Skin of body (tissue), 2 donors: ENCODE measurements around the gene BNC2. TPM values are rescaled to one million over a fixed set of nuclear protein-coding genes. Genes with fewer than 3 reads are reported as not detected.
A peak's percentile ranks its signal among the peaks of the same experiment; 100 is the strongest.
"Not testable (repeated sequence)": the region's sequence is repeated elsewhere in the genome, so short reads cannot be mapped to it uniquely, and the experiment has no call there.

Experiments
- DNase-seq: peaks from one replicate; lab custom pipeline; 2025; lab: John Stamatoyannopoulos, UW
- total RNA-seq: library from RNA; depleted of rRNA; stranded (reverse); fragments of >200 nt; gene quantifications from one replicate; pipeline ENCODE4 v1.2.3, GENCODE V29; 2014

BNC2 gene, protein sequence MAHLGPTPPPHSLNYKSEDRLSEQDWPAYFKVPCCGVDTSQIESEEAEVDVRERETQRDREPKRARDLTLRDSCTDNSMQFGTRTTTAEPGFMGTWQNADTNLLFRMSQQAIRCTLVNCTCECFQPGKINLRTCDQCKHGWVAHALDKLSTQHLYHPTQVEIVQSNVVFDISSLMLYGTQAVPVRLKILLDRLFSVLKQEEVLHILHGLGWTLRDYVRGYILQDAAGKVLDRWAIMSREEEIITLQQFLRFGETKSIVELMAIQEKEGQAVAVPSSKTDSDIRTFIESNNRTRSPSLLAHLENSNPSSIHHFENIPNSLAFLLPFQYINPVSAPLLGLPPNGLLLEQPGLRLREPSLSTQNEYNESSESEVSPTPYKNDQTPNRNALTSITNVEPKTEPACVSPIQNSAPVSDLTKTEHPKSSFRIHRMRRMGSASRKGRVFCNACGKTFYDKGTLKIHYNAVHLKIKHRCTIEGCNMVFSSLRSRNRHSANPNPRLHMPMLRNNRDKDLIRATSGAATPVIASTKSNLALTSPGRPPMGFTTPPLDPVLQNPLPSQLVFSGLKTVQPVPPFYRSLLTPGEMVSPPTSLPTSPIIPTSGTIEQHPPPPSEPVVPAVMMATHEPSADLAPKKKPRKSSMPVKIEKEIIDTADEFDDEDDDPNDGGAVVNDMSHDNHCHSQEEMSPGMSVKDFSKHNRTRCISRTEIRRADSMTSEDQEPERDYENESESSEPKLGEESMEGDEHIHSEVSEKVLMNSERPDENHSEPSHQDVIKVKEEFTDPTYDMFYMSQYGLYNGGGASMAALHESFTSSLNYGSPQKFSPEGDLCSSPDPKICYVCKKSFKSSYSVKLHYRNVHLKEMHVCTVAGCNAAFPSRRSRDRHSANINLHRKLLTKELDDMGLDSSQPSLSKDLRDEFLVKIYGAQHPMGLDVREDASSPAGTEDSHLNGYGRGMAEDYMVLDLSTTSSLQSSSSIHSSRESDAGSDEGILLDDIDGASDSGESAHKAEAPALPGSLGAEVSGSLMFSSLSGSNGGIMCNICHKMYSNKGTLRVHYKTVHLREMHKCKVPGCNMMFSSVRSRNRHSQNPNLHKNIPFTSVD
- 30.8 TPM for total RNA-seq

DNA sequence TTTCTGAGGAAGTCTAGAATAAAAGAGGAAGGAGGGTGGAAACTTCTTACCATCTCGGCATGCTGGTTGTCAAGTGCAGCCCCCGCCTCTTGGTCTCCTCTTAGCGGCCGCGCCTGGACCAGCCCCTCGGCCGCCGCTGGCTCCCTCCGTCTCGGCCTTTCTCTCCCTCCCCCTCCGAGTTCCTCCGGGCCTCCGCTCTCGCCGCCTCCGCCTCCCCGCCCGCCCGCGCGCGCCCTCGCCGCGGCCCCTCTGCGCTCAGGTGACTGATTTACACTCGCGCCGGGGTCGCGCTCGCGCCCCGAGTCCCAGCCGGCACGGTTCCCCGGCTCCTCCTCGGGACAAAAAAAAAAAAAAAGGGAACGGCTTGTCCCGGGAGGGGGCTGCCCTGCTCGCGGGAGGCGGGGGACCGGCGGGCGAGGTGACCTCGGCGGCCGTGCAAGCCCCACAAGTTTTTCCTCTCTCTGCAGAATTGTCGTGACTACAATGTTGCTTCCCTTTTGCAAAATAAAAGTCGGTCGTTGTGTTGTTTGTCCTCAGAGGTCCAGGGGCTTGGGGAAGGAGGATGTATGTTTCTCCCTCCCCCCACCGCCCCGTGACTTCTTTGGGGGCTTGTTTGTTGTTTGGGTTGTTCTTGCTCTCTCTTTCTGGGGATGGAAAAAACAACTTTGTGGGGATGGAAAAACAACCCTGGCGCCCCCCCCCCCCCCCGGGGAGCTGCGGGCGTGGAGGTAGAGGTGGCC lies at the start of gene BNC2:
BNC2 (minus strand) TSS at position 75 of the 740 bp plus-strand sequence; CDS start at position 53, 22 bp downstream.
- peak; percentile 48 for DNase-seq

DNA sequence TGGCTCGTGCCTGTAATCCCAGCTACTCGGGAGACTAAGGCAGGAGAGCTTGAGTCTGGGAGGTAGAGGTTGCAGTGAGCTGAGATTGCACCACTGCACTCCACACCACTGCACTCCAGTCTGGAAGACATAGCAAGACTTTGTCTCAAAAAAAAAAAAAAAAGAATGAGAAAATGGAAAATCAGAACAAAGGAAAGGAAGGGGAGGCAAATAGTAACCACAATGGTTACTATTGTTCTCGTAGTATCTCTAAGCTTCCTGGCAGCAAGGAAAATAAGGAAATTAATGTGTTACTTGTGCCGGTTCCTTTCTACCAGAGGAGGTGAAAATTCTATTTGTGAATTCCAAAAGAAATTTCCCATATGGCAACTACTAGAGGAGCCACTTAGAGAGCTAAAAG lies 48.5 kb upstream of the BNC2 start:
- DNase-seq: no peak

DNA sequence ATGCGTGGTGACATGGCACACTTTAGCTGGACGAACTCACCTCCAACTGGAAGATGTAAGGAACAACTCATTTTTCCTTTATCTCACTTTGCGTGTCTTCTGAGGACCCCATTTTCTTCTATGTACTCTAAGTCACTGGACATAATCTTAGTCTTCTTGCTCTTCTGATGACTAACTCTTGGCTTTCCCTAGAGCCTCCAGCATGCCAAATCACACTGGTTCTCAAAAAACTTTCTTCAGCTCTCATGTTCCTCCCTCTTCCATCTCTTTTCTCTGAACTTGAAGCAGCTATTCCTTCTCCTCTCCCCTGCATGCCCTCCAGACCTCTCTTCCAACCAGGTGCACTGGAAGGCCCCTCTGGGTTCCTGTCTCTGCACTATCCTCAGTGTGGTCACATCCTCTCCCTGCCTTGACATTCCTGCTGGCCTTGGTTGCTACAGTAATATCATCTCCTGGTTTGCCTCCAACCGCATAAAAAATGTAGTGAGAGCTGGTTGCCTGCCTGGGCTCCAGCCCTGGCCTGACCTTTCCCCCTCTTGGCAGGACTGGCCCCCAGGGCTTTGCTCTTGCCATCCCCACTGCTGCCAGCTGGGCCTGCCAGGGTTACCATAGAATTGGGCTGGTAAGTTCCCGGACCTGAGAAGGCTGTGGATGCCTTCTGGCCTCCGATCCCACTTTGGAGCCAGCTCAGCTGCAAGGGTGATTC lies 44.8 kb upstream of the BNC2 start:
- no peak for DNase-seq

DNA sequence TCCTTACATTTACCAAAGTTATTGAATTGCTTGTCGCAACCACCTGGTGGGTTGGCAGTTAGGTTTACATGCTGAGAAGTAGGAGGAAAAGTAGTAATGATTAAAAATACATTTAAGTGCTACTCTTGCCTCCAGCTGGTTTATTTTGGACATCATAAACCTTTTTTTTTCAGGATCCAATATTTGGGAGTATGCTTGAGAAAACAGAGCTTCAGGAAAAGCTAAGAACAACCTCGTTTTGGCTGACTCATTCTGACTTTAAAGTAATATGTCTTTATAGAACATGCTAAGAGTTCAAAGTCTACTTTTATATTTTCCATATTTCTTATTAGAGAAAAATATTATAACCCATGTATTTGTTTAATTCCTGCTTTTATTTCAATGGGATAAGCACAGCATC lies 41.7 kb upstream of the BNC2 start:
- no peak for DNase-seq

DNA sequence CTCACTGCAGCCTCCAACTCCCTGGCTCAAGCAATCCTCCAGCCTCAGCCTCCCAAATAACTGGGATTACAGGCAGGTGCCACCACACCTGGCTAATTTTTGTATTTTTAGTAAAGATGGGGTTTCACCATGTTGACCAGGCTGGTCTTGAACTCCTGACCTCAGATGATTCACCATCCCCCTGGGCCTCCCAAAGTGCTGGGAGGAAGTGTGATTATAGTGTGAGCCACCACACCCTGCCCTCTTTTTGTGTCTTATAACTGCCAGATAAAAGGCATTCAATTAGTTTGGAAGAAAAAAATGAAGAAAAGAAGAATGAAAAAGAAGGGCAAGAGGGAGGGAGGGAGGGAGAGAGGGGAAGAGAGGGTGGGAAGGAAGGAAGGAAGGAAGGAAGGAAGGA lies 37.7 kb upstream of the BNC2 start:
- DNase-seq: not testable (repeated sequence)

DNA sequence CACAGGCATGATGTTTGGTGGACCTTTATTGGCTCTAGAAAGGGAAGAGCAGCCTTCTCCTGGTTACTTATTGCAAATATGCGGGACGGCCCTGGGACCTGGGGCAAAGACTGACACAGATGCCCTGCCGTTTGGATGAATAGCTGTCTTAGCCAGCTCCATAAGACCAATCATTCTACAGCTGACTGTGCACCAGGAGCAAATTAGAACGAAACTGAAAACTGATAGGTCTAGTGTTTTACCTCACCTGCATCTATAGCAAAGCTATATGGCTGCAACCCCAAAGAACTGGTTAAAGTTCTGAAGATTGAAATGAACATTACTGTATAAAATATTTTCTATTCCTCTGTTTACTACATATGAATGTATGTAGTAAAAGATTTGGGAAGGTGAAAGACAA lies 34.2 kb upstream of the BNC2 start:
- DNase-seq: no peak

DNA sequence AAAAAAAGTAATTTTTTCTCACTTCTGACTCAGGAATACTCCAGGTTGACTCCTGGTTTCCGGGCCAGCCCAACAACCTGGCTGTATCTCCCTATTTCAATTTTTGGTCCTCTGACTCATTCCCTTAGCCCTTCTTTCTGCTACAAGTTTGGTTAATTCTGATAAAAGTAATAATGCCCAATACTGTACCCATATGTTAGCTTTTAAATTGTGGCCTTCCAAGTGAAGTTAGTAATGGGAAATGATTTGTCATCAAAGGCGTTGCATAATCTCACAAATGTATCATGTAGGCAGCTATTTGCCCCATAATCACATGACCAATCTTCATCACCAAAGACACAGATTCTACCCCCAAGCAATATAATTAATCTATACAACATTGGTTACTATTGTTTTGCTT lies 31.1 kb upstream of the BNC2 start:
- no peak for DNase-seq

DNA sequence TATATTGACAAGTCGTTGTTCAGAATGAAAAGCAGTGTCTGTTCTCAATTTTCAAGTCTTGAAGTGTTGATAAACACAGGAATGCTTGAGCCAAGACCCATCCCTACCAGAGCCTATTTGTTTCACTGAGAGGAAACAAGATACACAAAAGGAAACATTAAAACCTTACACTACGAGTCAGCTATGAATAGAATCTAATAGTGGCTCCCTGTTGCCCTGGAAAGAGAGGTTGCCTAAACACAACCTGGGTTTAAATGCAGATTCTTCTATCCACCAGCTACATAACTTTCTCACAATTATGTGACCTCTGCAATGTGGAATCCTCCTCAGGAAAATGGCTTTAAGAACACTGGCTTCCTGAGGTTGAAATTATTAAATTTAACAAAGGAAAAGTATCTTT lies 29.1 kb upstream of the BNC2 start:
- no peak for DNase-seq

DNA sequence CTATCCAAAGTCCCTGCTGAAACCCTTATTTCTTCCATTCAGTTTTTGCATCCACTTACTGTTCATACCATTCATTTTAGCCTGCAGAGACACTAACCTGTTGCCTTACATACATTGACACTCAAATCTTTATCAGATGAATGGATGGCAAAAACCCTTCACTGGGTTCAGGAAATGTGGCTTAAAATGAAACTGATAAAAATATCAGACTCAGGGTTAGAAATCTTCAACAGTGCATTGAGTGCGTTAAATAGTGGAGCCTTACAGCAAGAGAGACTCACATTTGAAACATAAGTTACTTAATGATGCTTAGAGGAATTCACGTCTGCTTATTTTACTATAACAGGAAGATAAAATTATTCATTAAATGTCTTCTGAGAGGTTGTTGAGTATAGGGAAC lies 28.0 kb upstream of the BNC2 start:
- no peak for DNase-seq

DNA sequence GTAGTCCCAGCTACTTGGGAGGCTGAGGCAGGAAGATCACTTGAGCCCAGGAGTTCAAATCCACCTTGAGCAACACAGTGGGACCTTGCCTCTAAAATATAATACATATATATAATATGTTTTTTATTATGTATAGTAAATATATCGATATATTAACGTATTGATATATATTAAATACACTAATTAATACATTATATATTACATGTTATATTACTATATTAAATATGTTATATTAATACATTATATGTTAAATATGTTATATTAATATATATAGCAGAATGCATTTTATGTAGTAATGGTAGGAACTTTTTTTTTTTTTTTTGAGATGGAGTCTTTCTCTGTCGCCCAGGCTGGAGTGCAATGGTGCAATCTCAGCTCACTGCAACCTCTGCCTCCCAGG lies 18.1 kb upstream of the BNC2 start:
- DNase-seq: no peak

DNA sequence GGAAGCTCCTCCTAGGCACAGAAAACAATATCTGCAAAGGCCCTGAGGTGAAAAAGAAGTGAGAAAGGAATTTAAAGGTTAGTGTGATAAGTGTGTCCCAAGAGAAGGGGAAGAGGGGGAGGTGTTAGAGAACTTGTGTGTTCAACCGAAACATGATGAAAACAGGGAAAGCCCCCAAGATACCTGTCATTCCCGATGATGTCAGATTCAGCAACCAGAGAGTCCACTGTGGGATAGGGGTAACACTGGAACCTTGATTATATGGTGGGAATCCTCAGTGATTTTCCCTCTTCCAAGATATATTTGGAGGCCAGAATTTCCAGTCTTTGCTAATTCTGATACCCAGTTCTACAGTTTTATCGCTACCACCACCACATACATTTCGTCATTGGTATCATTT lies 15.5 kb upstream of the BNC2 start:
- DNase-seq: no peak

DNA sequence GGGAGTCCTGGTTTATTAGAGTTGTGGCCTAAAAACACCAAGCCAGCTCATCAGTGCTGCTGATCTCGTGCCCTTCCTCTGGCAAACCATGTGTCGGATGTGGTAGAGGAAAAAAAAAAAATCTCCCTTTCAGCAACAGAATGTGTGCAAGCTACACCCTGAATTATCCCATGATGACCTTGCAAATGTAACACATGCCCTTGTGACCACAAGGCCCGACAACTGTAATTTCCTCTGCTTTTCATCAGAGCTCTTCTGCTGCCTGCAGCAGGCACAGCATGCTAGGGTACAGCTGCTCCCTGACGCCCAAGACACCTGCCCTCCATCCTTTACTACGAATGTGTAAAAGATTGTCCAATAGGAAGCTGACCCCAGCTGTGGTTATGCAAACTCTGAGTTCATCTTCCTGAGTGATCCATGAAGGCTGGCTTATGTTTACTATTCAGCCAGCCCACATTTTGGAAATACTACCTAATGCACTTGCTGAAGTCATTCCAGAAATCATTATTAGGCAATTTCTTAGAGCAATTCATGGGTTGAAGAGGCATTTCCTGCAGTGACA lies 14.6 kb upstream of the BNC2 start:
- DNase-seq: no peak

DNA sequence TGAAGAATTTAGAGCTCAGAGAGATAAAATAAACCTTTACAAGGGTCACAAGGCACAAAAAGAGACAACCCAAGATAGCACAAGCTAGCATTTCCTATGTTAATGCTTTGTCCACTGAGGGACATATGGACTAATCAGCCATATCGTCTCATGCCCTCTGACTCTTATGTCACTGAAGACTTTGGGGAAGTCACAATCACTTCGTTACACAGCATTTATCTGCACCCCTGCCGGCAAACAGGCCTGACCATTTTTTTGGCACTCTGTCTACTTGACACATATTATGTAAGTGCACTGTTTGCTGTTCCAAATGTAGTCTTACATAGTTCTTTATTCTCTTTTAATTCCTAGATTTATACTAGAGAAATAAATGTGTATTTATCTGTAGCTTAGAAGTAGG lies 13.9 kb upstream of the BNC2 start:
- no peak for DNase-seq

DNA sequence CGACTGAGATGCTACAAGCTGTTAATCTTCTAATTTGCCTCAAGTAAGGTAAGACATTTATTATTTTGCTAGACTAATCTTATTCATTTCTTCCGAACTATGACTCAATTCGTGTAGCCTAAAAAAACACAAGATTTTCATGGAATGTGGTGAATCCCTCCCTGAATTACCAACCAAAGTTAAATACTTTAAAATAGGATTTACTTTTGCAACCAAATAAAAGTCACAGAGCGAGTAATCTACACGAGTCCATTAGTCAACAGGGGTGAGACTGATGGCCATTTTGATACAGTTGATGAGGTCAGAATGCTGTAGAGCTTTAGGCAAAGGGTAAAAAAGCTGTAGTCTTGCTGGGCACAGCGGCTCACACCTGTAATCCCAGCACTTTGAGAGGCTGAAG lies 13.1 kb upstream of the BNC2 start:
- no peak for DNase-seq

DNA sequence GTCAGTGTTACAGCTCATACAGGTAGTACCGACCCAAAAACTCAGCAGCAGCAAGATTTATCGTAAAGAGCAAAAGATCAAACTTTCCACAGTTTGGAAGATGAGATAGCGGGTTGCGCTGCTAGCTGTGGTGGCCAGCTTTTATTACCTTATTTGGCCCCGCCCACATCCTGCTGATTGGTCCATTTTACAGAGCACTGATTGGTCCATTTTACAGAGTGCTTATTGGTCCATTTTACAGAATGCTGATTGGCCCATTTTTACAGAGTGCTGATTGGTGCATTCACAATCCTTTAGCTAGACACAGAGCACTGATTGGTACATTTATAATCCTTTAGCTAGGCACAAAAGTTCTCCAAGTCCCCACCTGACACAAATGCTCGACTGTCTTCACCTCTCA lies 12.0 kb upstream of the BNC2 start:
- DNase-seq: not testable (repeated sequence)

DNA sequence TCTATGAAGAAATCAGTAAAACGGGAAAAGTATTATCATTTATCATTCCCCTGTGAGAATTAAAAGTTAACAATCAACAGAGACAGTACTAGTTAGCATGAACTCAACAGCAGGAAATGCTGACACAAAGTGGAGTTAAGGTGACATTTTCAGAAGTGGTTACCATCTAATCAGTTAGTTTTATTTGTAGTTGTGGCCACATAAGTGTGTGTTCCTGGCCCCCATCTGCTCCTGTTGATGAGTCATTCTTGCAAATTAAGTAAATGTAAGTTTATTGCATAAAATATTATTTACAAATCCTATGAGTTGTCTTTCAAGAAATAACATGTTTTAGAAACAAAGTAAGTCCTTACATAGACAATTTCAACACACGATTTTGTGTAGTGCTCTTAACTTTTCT lies 8.9 kb upstream of the BNC2 start:
- no peak for DNase-seq

DNA sequence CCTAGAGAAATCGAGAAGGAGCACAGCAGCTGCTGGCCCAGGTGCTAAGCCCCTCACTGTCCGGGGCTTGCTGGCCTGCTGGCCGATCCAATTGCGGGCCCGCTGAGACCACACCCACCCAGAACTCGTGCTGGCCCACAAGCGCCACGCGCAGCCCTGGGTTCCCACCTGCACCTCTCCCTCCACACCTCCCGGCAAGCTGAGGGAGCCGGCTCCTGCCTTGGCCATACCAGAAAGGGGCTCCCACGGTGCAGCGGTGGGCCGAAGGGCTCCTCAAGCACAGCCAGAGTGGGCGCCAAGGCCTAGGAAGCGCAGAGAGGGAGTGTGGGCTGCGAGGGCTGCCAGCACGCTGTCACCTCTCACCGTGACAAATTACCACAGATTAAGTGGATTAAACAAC lies 6.8 kb upstream of the BNC2 start:
- DNase-seq: no peak

DNA sequence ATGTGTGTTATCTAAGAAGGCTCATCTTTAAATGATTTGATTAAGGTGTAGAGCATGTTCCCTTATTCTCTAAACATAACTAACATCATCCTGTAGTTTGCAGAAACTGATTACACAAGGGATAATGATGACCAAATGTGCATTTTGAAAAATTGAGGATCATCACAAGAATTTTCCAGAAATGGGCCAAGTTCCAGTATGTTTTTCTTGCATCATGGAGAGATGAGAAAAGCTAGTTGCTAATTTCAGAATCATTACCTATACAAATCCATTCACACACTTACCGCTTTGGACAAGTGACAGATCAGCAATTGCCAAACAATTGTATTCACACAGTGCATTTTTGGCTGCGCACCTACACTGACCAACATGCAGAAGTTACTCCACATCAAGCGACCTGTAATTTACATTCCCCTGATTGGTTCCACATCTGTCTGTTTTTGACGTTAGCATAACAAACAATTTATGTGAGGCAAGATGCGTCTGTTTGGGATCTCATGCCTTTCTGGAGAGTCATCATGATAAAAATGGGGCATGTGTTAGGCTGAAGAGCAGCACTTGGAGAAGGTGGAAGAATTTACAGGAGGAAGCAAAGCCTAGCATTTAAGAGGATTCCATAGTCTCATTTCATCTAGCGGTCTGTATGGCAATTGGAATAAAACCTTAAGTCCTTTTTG lies 2.8 kb upstream of the BNC2 start:
- DNase-seq: no peak

DNA sequence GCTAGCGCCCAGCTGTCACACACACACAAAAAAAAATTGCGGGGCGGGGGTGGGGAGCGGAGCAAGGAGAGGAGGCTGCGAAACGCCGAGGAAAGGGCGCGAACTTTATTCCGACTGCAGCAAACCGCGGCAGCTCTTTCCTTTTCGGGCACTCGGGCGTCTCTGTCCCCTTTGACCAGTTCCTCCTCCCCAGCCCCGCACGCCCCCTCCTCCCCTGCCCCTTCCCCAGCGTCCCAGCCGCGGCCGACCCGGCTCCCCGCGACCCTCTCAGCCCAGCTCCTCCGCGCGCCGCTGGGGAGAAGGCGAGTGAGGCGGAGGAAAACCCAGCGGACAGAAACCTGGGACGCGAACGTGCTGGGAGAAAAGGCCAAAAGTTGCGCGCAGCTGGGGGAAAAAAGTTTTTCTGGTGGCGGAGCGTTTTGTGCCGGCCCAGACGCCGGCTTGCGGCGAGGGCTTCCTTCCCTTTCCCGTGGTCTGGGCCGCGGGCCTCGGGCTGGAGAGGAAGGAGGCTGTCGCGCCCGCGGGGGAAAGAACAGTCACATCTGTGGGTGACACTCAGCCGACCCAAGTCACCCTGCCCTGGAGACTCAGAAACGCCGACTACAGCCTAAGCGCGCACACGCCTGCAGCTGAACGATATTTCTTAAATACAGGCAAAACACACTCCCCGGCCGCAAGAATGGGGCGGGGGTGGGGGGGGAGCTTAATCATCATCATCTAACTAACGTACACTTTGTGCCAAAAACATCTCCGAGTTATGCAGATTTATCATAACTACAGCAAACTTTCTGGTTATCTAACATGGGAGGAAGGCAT lies 1.1 kb upstream of the BNC2 start:
- DNase-seq: no peak
